GM13977 (cell line): ENCODE data around the gene RORC.

Experiments
- DNase-seq: peaks from one replicate; pipeline ENCODE4 v3.0.0; 2012; ENCODE audit warnings: low spot score
- CTCF ChIP-seq: IDR thresholded peaks from 2 replicates; pipeline ENCODE4 v1.5.1; 2012; ENCODE audit warnings: mild to moderate bottlenecking, control low read depth; ENCODE audit not compliant: insufficient read depth; ENCODE audit errors: extremely low read depth, missing control alignments
- in situ Hi-C: fragments of 300-500 bp; cut with MboI; formaldehyde crosslinking; loops from one replicate; pipeline ENCODE4 v1.12.0; 2022; ENCODE audit warnings: low sequenced_read_pairs, low pct_unique_long_range_greater_than_20kb, mixed read lengths, inconsistent platforms; ENCODE audit not compliant: unreplicated experiment

RORC gene

DNA sequence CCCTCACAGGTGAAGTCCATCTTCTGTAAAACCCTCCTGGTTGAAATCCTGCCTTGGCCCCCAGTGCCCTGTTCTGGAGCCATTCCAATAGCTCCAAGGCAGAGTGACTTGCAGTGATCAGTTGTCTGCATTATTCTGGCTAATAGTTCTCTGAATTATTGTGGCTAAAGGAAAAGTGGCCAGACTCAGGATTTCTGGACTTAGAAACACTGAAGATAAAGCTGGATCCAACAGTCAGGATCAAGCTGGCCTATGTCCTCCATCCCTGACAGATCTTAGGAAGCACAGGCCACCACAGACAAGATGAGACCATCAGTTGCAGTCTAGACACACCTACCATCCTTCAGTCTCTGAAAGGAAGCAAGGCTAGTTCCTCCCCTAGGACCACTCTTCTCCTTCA, 8.8 kb upstream of the RORC start:
- DNase-seq: no peak
- in situ Hi-C loops: no loop called here
- no peak for TF ChIP-seq CTCF

GRCh38 chr1:151839457-151840403, 8.1 kb upstream of the RORC start, which contains the start of gene C2CD4D:
Gene C2CD4D (minus strand): TSS chr1:151839820. CDS start chr1:151838989, 831 bp downstream.
- DNase-seq: peak; percentile 86
- in situ Hi-C loops: no loop called here
- TF ChIP-seq CTCF: no peak

DNA sequence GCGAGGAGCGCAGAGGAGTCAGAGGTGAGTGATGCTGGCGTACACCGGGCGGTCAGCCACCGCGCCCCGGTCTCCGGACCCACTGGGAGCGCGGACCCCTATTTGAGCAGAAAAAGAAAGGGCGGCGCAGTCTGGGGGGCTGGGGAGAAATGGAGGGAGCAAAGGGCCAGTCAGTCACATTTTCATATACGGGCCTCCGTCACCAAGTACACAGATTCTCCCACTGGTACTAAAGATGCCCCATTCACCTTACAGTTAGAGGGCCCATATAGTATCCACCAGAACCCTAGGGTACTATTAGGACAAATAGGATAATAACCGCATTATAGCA, 7.4 kb upstream of the RORC start:
- in situ Hi-C loops: no loop called here
- no peak for TF ChIP-seq CTCF
- no peak for DNase-seq

DNA sequence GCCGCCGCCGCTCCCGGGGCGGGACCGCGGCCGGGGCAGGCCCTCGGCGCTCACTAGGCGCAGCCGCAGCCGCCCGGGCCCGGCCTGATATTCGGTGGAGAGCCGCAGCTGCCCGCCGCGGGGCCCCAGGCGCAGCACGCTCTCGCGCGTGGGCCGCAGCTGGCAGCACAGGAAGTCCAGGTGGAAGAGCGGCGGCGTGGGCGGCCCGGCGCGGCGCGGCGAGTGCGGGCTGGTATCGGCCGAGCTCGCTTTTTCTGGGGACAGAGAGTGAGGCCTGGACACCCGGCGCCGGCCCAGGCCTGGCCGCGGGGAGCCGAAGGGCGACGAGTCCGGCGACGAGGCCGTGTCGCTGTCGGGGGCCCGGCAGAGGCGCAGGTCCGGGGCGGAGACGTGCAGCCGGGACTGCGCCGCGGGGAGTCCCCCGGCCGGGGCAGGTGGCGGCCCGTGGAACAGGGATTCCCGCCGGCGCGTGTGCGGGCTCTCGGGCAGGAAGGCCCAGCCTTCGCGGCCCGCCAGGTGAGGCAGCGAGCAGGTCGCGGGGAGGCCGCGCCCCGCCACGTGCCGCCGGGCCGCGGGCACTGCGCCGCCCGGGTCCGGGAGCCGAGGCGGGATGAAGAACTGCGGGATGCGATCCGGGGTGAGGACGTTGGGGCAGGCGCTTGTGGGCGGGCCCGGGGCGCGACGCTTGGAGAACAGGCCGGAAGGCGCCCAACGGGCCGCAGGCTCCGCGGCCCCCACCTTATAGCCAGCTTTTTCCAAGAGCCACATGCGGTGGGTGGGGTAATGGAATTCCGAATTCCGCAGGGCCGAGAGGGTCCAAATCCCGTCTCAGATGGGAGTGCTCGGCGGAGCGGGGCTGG, 6.8 kb upstream of the RORC start:
- DNase-seq: peak; percentile 79
- no peak for TF ChIP-seq CTCF
- in situ Hi-C loops: no loop called here

DNA sequence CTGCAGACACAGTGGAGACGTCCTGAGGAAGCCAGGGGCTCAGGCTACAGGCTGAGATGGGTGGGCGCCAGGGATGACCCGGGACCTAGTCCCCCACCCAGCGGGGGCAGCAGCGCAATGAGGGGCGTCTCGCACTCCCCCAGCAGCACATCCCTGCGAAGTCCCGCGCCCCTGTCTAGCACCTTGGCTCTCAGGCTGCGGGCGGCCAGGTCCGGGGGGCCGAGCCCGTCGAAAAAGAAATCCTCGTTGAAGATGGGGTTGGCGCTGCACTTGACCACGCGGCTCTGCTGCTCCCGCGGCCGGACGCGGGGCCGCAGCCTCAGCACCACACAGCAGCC, 6.3 kb upstream of the RORC start:
- no peak for DNase-seq
- TF ChIP-seq CTCF: no peak
- in situ Hi-C loops: no loop called here

GRCh38 chr1:151837197-151837596, 5.6 kb upstream of the RORC start:
- in situ Hi-C loops: no loop called here
- DNase-seq: peak; percentile 58
- no peak for TF ChIP-seq CTCF
